NCI-H1436 (cell line): ENCODE data around the gene MCCC2.
A peak's percentile ranks its signal among the peaks of the same experiment; 100 is the strongest.
"Not testable (repeated sequence)": the region's sequence is repeated elsewhere in the genome, so short reads cannot be mapped to it uniquely, and the experiment has no call there.

Source experiments
- DNase-seq: peaks from one replicate; lab custom pipeline; 2025; lab: John Stamatoyannopoulos, UW

The MCCC2 gene

GRCh38 chr5:71597001-71597400 lies 9.9 kb downstream of the MCCC2 start:
- no peak for DNase-seq

DNA sequence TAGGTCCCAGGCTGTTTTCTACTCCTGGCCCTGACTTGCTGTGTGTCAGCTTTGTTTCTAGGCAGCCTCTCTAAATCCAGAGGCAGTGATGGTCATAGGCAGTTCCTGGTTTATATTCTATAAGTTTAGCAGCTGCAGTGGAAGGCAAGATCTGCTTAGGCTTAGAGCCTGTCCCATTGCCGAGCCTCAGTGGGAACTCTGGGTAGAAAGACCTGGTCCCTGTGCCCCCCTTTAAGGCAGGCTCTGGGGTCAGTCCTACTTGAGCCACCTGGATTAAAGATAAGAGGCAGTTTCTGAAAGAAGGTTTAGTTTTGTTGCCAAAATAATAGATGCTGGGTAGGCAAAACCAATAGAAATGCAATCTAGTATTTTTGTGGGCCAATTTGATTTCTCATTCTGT lies 13.6 kb downstream of the MCCC2 start:
- DNase-seq = no peak

DNA sequence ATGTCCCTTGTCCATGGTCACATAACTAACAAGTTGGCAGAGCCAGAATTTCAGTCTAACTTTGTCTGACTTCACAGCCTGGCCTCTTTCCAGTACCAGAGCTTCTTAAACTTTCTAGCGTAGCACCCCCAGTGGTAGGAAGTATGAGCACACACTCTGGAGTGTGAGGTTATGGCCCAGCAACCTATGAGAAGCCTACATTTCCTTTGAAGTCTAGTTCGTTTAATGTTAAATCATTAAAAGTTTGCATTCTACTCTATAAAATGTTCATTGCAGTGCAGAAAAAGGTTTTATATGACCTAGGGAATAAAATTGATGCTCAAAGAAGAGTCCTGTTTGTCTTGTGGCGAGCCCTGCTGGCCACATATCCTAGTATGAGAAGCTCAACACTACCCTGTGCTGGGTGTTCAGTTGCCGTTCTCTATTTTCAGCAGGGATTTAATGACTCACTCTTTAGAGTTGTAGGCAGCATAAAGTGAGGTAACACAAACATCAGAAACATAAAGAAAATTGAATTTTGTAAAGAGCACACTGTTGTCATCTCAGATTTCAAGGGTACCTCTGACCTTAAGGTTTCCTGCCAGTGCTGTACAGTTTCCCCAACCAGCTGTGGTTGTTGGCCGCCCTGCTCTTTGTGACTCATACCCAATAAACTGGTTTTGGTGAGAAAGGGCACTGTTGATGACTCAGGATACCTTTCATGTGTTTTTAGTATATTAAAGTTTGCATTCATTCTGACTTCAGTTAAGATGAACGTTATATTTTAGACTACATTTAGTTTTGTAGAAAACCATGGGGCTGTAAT lies 14.3 kb downstream of the MCCC2 start:
- DNase-seq = peak; percentile 2

DNA sequence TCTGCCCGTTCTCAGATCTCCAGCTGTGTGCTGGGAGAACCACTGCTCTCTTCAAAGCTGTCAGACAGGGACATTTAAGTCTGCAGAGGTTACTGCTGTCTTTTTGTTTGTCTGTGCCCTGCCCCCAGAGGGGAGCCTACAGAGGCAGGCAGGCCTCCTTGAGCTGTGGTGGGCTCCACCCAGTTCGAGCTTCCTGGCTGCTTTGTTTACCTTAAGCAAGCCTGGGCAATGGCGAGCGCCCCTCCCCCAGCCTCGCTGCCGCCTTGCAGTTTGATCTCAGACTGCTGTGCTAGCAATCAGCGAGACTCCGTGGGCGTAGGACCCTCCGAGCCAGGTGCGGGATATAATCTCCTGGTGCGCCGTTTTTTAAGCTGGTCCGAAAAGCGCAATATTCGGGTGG lies 22.8 kb downstream of the MCCC2 start:
- DNase-seq = not testable (repeated sequence)

DNA sequence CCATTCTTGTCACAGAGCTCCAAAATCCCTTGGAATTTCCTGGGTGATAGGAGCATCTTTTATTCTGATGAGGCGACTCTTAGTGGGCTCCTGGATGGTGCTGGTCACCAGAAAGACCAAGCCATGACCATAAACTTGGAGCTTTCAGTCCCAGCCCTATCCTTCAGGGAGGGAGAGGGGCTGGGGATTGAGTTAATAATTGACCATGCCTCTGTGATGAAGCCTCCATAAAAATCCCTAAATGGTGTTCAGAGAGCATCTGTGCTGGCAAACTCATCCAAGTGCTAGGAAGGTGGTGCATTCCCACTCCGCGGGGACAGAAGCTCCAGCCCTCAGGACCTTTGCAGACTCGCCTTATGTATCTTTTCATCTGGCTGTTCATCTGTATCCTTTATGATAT lies 28.7 kb downstream of the MCCC2 start:
- DNase-seq = no peak

GRCh38 chr5:71620630-71621029 lies 33.5 kb downstream of the MCCC2 start:
- DNase-seq = no peak

GRCh38 chr5:71621268-71621667 lies 34.1 kb downstream of the MCCC2 start:
- no peak for DNase-seq

GRCh38 chr5:71621741-71622140 lies 34.6 kb downstream of the MCCC2 start:
- no peak for DNase-seq

DNA sequence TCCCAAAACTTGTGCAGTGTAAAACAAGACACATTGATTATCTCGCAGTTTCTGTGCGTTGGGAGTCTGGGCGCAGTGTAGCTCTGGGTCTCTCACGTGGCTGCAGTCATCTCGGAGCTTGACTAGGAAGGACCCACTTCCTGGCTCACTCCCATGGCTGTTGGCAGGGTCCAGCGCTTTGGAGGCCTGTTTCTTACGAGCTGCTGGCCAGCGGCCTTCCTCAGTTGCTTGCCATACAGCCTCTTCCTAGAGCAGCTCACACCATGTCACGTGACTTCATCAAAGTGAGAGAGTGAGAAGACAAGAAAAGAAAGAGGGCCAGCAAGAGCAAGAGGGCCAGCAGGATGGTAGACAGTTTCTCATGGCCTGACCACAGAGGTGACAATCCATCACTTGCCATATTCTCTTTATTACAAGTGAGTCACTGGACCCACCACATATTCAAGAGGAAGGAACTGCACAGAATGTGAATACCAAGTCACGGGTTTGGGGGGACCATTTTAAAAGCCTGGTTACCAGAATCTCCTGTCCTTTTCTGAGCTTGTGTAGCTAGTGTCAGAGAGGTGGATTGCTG lies 36.2 kb downstream of the MCCC2 start:
- no peak for DNase-seq

DNA sequence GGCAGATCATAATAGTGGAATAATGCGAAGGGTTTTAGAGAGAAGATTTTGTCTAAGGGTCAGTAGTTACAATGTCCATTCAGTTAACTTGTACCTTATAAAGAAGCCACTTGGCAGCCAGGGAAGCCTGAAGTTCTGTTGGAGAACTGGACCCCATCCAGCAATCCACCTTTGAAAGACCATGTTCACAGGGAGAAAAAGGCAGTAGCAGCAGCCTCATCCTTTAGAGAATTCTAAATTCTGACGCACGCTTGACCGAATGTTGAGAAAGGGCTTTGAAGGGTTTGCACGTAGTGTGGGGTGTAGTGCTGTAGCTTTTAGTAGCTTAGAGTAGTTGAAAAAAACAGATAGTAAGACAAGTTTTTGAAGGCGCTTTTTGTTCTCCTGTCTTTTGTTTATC lies 42.8 kb downstream of the MCCC2 start:
- DNase-seq = no peak

GRCh38 chr5:71631070-71631469 lies 43.9 kb downstream of the MCCC2 start:
- DNase-seq = no peak

GRCh38 chr5:71632168-71632567 lies 45.0 kb downstream of the MCCC2 start:
- DNase-seq = no peak

- no peak for DNase-seq
These were observed 46.4 kb downstream of the MCCC2 start for GRCh38 chr5:71633255-71634155.

DNA sequence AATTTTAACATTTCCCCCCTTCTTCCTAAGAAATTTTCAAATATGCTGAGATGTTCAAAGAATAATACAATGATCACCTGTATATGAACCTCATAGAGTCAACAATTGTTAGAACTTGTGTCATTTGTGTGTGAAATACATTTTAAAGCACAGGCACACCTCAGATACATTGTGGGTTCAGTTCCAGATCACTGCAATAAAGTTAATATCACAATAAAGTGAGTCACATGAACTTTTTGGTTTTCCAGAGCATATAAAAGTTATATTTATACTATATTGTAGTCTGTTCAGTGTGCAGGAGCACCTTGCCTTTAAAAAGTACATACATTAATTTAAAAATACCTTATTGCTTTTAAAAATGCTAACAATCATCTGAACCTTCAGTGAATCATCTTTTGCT lies 50.0 kb downstream of the MCCC2 start:
- no peak for DNase-seq

- DNase-seq = no peak
These were observed 53.3 kb downstream of the MCCC2 start for GRCh38 chr5:71640408-71640807.

- no peak for DNase-seq
These were observed 57.9 kb downstream of the MCCC2 start for GRCh38 chr5:71645030-71645429.

GRCh38 chr5:71650940-71651339 lies 63.8 kb downstream of the MCCC2 start:
- DNase-seq = not testable (repeated sequence)

DNA sequence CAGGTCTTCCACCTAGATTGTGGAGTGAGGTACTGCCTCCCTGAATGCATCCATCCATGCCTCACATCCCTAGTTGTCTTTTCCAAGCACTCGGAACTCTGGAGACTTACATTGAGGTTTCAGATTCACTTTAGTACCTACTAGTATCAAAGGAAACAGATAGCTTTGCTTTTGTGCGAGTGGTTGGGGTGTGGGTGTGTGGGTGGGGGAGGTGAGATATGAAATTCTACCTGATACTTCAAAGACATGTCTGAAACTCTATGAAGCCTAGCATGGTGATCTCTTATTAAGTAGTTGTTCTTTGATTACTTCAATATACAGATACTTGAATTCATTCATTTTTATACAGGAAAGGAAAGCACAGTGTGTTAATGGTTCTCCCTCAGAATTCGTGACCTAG lies 64.4 kb downstream of the MCCC2 start:
- DNase-seq = no peak

DNA sequence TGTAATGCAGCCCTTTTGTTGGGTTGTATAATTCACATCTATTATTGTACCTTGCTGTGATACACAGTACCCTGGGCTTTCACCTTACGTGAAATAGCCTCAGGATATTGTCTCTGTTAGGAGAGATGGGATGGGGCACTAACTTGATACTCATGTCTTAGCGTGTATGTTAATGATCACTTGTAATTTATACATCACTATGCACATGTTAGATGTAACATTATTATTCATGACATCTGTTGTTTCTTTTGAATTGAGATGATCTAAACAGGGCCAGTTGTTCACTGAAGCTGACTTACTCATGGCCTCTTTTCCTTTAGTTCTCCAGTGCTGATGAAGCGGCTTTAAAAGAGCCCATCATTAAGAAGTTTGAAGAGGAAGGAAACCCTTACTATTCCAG lies 65.2 kb downstream of the MCCC2 start:
- DNase-seq = no peak

- DNase-seq = no peak
These were observed 65.8 kb downstream of the MCCC2 start for GRCh38 chr5:71652803-71653543.

GRCh38 chr5:71658916-71659662 lies 71.9 kb downstream of the MCCC2 start:
- DNase-seq = no peak
